H1 (cell line): ENCODE results near the gene MAGI2.

Experiments
- CBX8 ChIP-seq: fragments of 300-800, 300-1000 bp; sonication (generic); IDR thresholded peaks from 2 replicates; pipeline ENCODE4 v1.7.1; 2016; ENCODE audit warnings: low read depth, low read length, borderline replicate concordance
- CEBPB ChIP-seq: IDR thresholded peaks from 2 replicates; pipeline ENCODE4 v1.6.1; 2012; ENCODE audit warnings: low read depth, low read length
- EZH2 ChIP-seq: fragments of 200-600 bp; sonication (generic); IDR thresholded peaks from 2 replicates; pipeline ENCODE4 v1.7.1; 2012; ENCODE audit warnings: low read depth, mild to moderate bottlenecking, moderate library complexity, low read length, inconsistent platforms; ENCODE audit not compliant: severe bottlenecking
- JUND ChIP-seq: IDR thresholded peaks from 2 replicates; pipeline ENCODE4 v1.6.1; 2011; ENCODE audit warnings: mild to moderate bottlenecking, improper control_type of control experiment, low read length
- KDM4A ChIP-seq: IDR thresholded peaks from one replicate; pipeline ENCODE4 v1.7.1; 2012; ENCODE audit warnings: low read depth, mild to moderate bottlenecking, moderate library complexity, low read length, inconsistent platforms; ENCODE audit not compliant: severe bottlenecking
- POLR2A ChIP-seq, 2 experiments: IDR thresholded peaks; 1 replicate in 1 of 2; 2 replicates in 1 of 2; pipeline ENCODE4 v1.6.1; 2011; ENCODE audit warnings: low read depth in 2 of 2, low read length in 2 of 2, mild to moderate bottlenecking in 2 of 2; ENCODE audit errors: control extremely low read depth in 1 of 2
- POLR2AphosphoS5 ChIP-seq: IDR thresholded peaks from 2 replicates; pipeline ENCODE4 v1.6.1; 2011; ENCODE audit warnings: low read depth, low read length
- RFX5 ChIP-seq: IDR thresholded peaks from 2 replicates; pipeline ENCODE4 v1.6.1; 2011; ENCODE audit warnings: low read depth, low read length, improper control_type of control experiment, borderline replicate concordance
- RXRA ChIP-seq: IDR thresholded peaks from 2 replicates; pipeline ENCODE4 v1.6.1; 2011; ENCODE audit warnings: low read depth, mild to moderate bottlenecking, low read length, moderate library complexity; ENCODE audit not compliant: insufficient read depth
- SP2 ChIP-seq: IDR thresholded peaks from 2 replicates; pipeline ENCODE4 v1.6.1; 2012; ENCODE audit warnings: mild to moderate bottlenecking, low read length, inconsistent platforms
- SUZ12 ChIP-seq: fragments of 200-600 bp; sonication (generic); IDR thresholded peaks from 2 replicates; pipeline ENCODE4 v1.6.1; 2012; ENCODE audit warnings: mild to moderate bottlenecking, inconsistent platforms, low read length, moderate library complexity, mixed read lengths
- TAF1 ChIP-seq: IDR thresholded peaks from 2 replicates; pipeline ENCODE4 v1.6.1; 2011; ENCODE audit warnings: mild to moderate bottlenecking, low read depth, low read length
- TF ChIP-seq, protein P1 (sequence below), 3 experiments: IDR thresholded peaks; 1 replicate in 2 of 3; 2 replicates in 1 of 3; pipeline versions ENCODE4 v1.5.1 to v1.6.1; 2011; ENCODE audit warnings: low read length in 3 of 3, mild to moderate bottlenecking in 3 of 3, inconsistent platforms in 2 of 3, low read depth in 1 of 3, moderate library complexity in 1 of 3; ENCODE audit not compliant: insufficient read depth in 1 of 3; ENCODE audit errors: control extremely low read depth in 1 of 3

DNA sequence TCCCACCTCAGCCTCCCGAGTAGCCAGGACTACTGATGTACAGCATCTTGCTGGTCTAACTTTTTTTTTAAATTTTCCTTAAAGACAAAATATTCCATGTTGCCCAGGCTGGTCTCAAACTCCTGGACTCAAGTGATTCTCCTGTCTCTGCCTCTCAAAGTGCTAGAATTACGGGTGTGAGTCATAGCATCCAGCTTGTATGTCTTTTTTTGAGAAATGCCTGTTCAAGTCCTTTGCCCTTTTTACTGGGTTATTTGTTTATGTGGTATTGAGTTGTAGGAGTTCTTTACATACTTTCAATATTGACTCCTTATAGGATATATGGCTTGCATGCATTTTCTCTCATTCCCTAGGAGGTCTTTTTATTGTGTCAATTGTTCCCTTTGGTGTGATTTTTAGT is 486.4 kb downstream of the MAGI2 start:
- TF ChIP-seq EZH2 (no peak), TAF1 (no peak), RXRA (no peak), POLR2AphosphoS5 (no peak), POLR2A (IDR thresholded peaks at IDR 0.05; ENCODE audit: control extremely low read depth in 1 of 2, low read depth in 2 of 2, low read length in 2 of 2) (no peak), SUZ12 (no peak), KDM4A (no peak), JUND (no peak), SP2 (no peak), RFX5 (no peak), CEBPB (no peak), CBX8 (no peak)
- TF ChIP-seq, protein P1, sequence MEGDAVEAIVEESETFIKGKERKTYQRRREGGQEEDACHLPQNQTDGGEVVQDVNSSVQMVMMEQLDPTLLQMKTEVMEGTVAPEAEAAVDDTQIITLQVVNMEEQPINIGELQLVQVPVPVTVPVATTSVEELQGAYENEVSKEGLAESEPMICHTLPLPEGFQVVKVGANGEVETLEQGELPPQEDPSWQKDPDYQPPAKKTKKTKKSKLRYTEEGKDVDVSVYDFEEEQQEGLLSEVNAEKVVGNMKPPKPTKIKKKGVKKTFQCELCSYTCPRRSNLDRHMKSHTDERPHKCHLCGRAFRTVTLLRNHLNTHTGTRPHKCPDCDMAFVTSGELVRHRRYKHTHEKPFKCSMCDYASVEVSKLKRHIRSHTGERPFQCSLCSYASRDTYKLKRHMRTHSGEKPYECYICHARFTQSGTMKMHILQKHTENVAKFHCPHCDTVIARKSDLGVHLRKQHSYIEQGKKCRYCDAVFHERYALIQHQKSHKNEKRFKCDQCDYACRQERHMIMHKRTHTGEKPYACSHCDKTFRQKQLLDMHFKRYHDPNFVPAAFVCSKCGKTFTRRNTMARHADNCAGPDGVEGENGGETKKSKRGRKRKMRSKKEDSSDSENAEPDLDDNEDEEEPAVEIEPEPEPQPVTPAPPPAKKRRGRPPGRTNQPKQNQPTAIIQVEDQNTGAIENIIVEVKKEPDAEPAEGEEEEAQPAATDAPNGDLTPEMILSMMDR (IDR thresholded peaks at IDR 0.05; ENCODE audit: control extremely low read depth in 1 of 3, insufficient read depth in 1 of 3, low read depth in 1 of 3, low read length in 3 of 3) = no peak
